Measurements from ENCODE around the gene MYO1F.

The MYO1F gene

GRCh38 chr19:8481201-8481600 lies 96.0 kb downstream of the MYO1F start:
- no peak overlapping the region for H3K4me3 ChIP-seq (ENCODE audit: low read depth, low read length)
- in situ Hi-C loops (cut with HindIII; ENCODE audit: low sequenced_read_pairs), result loop anchor here (10.0 kb wide), 1 partner anchor 106 kb away; no protein-coding TSS in a partner anchor
- TF ChIP-seq CTCF (IDR thresholded peaks at IDR 0.05; ENCODE audit: low read depth, low read length, missing control alignments), result no peak
- no peak for DNase-seq (ENCODE audit: low read depth)

GRCh38 chr19:8478598-8478997 lies 98.6 kb downstream of the MYO1F start:
- no peak for DNase-seq (ENCODE audit: low read depth)
- in situ Hi-C loops (cut with HindIII; ENCODE audit: low sequenced_read_pairs), result loop anchor here (5.0 kb wide), 1 partner anchor 44 kb away; no protein-coding TSS in a partner anchor
- TF ChIP-seq CTCF (IDR thresholded peaks at IDR 0.05; ENCODE audit: low read depth, low read length, missing control alignments), result no peak
- no peak overlapping the region for H3K4me3 ChIP-seq (ENCODE audit: low read depth, low read length)

- no peak for DNase-seq (ENCODE audit: low read depth)
- in situ Hi-C loops (cut with HindIII; ENCODE audit: low sequenced_read_pairs), result loop anchor here (5.0 kb wide), 1 partner anchor 44 kb away; no protein-coding TSS in a partner anchor
- no peak overlapping the region for H3K4me3 ChIP-seq (ENCODE audit: low read depth, low read length)
- no peak for TF ChIP-seq CTCF (IDR thresholded peaks at IDR 0.05; ENCODE audit: low read depth, low read length, missing control alignments)
Measured at GRCh38 chr19:8477889-8478288, 99.4 kb downstream of the MYO1F start.

GRCh38 chr19:8476524-8476923 lies 100.7 kb downstream of the MYO1F start:
- no peak for DNase-seq (ENCODE audit: low read depth)
- H3K4me3 ChIP-seq (ENCODE audit: low read depth, low read length), result no peak overlapping the region
- no peak for TF ChIP-seq CTCF (IDR thresholded peaks at IDR 0.05; ENCODE audit: low read depth, low read length, missing control alignments)
- in situ Hi-C loops (cut with HindIII; ENCODE audit: low sequenced_read_pairs), result loop anchor here (5.0 kb wide), 1 partner anchor 46 kb away; no protein-coding TSS in a partner anchor

GRCh38 chr19:8475005-8475404 lies 102.2 kb downstream of the MYO1F start:
- no peak overlapping the region for H3K4me3 ChIP-seq (ENCODE audit: low read depth, low read length)
- in situ Hi-C loops (cut with HindIII; ENCODE audit: low sequenced_read_pairs), result loop anchor here (5.0 kb wide), 1 partner anchor 47 kb away; no protein-coding TSS in a partner anchor
- no peak for DNase-seq (ENCODE audit: low read depth)
- TF ChIP-seq CTCF (IDR thresholded peaks at IDR 0.05; ENCODE audit: low read depth, low read length, missing control alignments), result no peak

GRCh38 chr19:8473648-8474476 lies 103.4 kb downstream of the MYO1F start:
- no peak for TF ChIP-seq CTCF (IDR thresholded peaks at IDR 0.05; ENCODE audit: low read depth, low read length, missing control alignments)
- no peak overlapping the region for H3K4me3 ChIP-seq (ENCODE audit: low read depth, low read length)
- no peak for DNase-seq (ENCODE audit: low read depth)
- in situ Hi-C loops (cut with HindIII; ENCODE audit: low sequenced_read_pairs), result no loop called here
